ENCODE data around the gene CHD6.

CHD6 gene

DNA sequence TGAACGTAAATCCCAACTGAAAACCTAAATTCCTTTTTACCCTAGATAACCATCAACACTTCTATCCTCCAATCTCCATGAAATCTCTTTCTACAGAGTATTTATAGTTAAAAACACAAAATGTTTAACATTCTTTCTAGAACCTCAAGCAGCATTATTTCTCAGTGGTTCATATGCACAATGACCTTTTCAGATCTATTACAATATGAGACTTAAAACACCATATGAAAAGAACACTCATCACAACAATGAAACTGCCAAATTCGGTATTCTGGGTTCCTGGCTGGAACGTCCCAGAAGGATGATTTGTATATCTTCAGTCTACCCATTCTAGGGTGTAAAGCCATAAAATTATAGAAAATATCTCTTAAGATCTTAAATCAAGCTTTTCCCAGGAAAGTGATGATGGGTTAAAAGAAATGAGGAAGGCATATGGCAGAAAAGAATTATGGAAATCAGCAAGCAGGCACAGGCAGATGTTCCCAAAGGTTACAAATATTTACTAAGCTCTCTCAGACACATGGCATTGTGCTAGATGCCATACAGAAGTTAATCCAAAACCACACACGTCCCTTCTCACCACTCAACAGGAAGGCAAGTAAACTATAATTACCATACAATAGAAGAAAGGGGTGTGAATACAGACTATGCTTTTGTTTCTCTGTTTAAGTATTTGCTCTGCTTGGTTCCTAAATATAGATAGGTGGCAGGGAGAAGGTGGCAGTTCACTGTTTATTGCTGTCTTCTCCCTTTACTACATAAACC, 118.0 kb downstream of the CHD6 start:
- peak; percentile 71 for DNase-seq

DNA sequence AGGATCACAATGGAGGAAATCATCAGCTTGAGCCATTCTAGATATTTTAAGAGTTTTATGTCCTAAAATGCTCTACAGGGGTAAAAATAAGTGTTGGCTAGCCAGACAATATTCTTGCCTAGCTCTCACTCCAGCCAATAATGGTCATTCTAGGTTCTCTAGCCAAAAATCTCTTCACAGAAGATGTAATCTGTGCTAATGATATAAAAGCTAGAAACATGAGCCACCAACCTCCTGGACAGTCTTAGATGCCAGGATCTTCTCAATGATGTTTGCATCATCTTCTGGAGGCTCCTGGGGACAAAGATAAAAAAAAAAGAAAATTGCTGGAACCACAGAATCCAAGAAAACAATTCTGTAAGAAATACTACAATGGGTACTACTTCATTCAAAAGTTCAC, 119.1 kb downstream of the CHD6 start:
- DNase-seq = no peak

DNA sequence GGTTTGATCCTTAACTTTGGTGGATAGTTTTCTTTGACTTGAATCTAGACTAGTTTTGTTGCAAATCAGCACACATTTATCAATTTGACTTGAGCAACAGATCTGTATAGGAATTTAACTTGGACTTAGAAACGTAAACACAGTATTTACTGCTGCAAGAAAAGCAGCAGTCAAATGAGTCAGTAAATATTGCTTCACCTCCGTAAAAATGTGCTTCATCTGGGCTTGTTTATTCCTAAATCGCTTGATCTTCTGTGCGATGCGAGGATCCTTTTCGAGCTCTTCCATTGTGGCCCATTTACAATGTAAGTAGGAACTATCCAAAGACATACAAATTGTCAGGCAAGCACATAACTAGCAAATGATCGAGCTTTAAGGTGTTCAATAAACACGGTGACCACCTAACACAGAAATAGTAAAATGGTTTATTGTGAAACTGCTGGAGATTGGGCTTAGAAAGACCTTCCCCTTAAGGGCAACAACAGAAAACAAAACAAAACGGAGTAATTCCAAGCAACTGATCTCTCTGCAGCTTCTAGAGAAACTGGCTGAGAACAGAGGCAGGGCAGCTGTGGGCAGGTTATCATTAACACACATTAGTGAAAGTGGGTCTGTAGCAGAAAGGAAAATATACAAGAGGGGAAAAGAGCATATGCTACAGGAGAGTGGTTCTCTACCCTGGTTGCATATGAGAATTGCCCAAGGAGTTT, 120.8 kb downstream of the CHD6 start:
- DNase-seq = no peak

DNA sequence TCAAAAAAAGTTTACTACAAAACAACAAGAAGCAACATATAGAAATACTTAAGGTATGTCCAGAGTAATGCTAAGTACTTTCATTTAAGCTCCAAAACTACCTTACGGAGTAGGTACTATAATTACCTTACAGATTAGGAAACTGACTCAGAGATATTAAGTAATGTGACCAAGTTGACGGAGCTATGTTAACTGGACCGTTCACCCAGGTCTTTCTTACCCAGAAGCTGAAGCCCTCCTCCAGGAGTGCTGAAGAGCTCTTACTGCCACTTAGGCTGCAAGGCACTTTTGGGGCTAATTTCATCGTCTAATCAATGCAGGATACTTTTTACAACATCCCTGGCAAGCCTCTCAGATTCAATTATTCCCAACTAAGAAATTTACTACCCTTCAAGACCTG, 123.7 kb downstream of the CHD6 start:
- no peak for DNase-seq

DNA sequence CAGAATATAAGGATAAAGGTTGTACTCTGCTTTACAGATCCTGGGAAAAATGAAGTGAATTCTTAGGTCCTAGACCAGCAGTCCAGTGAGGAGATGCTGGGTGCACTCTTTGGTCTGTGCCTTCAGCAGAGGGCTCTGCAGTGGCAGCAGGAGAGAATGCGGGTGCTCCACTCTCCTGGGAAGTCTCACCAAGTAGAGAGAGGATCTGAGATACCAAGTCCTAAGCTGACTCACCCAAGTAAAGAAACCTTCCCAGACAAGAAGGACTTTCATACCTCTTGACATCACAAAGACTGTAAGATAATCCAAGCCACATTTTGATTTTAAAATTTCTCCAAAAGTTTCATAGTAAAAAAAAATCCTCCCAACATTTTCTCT, 134.6 kb downstream of the CHD6 start:
- no peak for DNase-seq

DNA sequence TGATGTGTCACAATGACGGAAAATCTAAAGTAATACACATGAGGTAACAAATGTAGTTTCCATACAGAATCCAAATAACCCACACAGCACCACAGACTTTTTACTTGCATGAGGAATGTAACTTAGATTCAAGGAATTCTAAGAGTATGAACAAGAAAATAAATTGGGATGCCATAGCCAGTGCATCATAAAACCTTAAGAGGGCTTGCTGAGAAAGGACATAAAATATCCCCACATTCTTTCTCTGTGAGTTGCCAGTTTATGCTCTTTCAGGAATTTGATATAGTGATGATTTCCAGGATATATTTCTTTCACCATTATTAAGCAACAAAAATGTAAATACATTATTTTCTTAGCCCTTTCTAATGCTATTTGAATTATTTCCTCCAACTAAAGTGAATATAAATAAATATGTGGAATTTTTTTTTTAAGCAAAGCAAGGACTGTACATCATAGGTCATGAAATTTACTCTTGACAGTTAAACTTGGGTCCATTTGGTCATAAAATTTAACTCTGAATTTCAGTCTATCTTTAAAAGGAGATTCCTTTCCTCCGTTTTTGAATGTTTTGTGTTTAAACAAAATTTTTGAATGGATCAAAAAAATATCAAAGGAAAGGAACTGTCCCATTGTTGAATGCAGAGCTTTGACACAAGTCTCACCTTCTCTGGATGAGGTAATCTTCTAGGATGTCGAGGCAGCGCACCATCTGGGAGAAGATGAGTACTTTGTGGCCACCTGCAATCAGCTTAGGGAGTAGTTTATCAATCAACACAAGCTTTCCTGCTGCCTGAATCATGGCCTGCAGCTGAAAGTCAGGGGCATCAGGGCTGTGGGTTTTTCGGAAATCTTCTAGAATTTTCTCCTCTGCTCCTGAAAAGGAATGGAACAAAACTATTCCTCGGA, 135.3 kb downstream of the CHD6 start:
- DNase-seq = no peak

DNA sequence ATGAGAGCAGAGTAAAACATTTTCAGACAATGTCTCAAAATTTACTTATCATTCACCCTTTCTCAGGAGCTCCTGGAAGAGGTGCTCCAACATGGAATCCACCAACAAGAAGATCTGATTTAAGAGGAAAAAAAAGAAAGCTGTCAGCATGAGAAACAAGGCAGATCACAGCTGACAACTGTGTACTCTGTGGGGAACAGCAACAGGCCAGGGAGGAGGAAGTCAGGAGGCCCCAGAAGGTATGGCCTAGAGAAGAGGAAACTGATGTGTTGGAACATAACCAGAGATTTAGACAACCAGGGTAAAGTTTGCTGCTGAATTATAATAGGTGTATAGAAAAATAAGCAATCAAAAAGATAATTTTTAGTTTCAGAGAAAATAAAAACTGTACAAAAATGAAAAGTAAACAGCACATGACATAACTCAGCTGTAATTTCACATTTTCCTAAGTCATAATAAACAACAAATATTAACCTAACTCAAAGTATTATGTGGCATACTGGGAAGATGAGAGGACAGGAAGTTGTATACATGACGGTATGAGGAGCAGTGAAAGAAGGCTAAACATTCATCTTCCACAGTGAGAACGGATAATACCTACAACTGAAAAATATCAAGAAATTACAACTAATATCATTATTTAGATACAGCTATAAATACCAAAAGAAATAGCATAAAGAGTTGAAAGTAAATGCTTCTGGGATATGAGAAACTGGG, 138.0 kb downstream of the CHD6 start:
- DNase-seq = no peak

DNA sequence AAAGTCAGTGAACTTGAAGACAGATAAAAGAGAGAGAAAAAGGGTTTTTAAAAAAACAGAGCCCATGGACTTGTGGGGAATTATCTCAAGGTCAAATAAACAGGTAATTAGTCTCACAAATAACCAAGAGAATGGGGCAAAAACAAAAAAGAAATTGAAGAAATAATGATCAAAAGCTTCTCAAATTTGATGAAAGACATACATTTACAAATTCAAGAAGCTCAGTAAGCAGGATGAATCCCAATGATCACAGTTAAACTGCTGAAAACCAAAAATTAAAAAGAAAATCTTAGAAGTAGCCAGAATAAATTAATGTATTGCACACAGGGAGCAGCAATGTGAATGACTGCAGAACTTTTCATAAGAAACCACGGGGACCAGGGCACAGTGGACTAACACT, 139.1 kb downstream of the CHD6 start:
- no peak for DNase-seq

DNA sequence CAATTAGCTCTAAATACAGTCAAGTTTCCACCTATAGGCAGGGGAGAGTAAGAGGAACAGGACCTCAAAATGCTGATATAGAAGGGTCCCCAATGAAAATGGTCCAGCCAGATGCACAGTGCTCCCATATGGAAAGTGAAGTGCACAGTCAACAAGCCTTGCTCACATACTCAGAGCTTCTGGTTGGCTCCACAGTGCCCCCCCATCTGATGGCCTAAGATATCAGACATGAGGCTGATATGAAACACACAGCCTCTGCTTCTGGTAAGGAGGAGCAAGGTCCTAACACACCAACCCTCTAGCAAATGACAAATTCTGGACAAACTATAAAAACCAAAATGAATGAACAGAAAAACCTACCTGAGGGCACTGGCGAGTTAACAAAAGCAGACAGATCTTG, 140.2 kb downstream of the CHD6 start:
- no peak for DNase-seq

DNA sequence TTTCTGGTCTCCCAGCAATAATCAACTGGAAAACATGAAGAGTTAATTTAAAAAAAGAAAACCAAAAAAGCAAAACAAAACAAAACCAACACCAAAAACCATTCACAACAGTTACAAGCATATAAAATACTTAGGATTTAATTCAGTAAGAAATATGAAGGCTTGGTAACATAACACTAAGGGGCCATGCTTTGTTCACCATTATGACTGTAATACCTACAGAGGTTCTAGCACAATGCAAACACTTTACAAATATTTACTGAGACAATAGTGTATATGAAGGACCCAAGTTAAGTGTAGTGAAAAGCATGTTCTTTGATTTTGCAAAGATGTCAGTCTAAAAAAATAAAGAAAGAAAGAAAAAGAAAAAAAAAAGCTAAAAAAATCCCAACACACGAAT, 141.7 kb downstream of the CHD6 start:
- peak; percentile 96 for DNase-seq

DNA sequence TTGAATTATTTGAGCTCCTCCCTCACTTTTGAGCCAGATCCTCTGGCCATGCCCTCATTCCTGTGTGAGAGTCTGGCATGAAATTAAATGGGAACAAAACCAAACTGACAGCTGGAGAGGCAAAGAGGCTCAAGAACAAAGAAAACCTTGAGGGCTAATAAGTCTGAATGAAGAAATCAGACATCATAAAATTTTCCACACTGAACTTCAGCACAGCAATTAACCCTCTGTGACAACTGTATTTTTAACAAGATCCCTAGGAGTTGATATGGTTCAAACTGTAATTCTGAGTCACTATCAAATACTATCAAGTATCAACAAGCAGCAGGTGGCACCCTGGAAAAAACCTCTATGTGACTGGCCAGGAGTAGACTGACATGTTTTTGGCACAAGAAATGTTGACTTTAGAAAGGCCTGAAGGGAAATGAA, 142.2 kb downstream of the CHD6 start:
- DNase-seq = peak; percentile 96

DNA sequence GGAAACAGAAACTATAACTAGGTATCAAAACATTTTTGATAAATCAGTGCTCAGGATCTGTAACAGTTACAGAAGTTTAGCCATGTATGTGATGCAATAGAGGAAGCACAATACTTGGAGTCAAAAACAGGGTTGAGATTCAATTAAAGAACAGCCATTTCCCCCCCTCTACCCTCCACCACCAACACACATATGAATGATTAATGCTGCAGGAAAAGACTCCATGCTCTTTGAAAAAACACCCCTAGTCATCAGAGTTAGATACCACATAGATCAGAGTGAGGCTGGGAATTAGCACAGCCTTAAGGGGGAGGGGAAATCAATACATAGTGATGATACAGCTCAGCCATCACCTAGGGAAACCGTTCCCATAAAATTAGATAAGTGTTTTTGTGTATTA, 142.7 kb downstream of the CHD6 start:
- DNase-seq = no peak

DNA sequence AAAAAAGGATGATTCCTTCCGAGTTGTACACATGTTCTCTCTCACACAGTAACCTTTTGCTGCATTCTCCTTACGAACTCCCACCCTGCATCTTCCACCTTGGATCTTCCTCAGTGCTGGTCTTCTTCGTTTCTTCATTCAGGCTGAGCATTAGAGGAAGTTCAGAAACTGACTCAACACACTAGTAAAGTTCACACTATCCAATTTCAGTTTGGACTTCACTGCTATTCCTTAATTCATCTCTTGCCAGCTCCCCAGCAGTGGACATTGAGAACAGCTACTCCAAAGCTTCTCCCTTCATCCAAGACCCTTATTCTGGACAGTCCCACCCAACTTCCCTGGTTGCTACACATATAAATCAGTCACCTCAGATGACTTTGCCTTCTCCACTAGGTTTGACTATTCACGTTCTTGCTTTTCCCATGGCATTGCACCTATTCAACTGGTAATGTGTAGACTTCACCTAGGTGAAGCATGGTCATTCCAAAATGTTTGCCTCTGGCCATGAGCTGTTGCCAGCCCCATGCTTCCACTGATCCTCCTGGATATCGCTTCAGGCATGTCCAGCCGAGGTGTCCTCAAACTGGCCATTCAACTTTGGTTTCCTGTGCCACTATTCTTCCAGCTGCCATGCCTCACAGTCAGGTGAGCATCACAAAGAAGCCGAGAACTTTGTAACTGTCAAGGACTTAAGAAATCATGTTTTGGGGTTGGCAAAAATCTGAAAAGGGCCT, 147.6 kb downstream of the CHD6 start:
- DNase-seq = no peak

DNA sequence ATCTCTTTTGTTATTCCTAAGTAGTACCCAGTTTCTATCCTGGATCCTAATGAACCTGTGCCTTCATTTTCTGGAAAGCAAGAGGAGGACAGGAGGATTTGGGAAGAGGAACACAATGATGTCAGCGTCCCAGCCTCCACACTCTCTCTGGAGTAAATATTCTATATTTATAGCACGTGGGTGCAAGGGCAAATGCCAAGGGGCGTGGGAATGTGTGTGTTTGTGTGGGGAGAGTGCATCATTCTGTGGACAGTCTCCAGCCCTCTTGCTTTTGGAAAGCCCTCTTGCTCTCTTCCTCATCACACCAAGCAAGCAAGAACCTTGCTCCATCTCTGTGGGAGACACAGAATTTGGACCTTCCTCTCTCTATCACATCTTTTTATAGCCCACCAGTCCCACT, 148.3 kb downstream of the CHD6 start:
- no peak for DNase-seq

DNA sequence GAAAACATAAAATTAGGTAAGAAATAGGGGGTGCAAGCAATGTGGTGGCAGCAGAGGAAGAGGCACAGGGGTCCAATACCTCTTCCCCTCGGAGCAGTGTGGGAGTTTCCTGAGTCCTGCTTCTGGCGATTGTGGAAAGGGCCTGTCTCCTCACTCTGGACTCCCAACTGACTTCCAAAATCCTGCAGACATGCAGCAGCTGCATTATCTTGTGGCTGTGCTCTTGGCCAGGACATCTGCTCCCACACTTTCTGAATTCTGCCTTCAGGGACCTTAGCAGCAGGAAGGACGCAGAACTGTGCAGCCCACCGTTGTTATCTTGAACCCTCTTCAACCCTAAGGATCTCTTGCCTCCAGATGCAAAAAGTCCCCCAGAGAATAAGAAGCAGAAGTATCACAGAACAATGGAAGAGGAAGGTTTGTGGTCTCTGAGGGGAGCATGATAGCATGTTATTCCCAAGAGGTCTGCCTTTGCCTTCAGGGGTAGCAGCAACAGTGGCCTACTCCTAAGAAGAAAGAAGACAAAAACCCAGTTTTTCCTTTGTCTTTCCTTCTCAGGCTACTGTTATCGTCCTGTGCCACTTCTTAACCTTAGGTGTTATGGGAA, 149.1 kb downstream of the CHD6 start:
- DNase-seq = no peak

DNA sequence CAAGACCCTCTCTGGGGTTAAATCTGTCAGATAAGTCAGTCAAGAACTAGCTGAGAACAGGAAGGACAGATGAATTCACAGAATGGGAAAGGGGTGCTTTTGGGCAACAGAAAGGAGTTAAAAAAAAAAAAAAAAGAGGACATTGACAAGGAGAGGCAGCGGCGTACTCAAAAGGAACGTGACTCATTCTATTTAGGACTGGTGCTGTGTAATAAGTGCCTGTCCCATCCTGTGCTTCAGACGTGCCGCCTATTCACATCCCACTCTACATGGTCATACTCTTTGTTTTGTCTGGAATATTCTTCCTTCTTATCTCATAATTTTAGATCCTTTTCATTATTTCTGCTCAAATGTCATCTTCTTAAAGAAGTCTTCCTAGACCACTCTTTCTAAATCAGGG, 150.5 kb downstream of the CHD6 start:
- DNase-seq = no peak

DNA sequence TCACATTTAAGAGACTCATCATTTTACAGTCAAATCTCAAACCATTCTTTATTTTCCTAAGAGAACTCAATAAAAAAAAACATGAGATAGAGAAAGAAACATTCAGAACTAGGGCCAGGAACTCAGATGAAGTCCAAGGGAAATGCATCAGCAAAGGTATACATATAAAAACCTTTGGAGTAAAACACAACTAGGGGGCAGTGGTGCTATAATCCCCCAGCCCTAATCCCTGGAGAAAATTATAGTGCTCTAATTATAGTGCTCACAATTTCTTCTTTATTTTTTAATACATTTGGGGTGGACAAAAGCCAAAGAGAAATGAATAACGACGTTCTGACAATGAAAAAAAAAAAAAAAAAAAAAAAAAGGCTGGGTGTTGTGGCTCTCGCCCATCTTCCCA, 151.0 kb downstream of the CHD6 start:
- DNase-seq = no peak

DNA sequence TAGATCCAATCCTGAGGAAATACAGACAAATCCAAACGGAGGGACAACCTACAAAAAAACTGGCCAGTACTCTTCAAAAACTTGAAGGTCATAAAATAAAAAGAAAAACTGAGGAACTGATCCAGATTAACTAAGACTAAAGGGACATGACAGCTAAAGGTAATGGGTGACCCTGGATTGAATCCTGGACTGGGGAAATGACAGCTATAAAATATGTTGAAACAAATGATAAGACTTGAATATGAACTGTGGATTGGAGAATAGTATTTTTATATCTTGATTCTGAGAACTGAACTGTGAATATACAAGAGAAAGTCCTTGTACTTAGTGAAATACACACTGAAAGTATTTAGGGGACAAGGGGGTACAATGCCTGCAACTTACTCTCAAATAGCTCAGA, 154.6 kb downstream of the CHD6 start:
- DNase-seq = no peak

DNA sequence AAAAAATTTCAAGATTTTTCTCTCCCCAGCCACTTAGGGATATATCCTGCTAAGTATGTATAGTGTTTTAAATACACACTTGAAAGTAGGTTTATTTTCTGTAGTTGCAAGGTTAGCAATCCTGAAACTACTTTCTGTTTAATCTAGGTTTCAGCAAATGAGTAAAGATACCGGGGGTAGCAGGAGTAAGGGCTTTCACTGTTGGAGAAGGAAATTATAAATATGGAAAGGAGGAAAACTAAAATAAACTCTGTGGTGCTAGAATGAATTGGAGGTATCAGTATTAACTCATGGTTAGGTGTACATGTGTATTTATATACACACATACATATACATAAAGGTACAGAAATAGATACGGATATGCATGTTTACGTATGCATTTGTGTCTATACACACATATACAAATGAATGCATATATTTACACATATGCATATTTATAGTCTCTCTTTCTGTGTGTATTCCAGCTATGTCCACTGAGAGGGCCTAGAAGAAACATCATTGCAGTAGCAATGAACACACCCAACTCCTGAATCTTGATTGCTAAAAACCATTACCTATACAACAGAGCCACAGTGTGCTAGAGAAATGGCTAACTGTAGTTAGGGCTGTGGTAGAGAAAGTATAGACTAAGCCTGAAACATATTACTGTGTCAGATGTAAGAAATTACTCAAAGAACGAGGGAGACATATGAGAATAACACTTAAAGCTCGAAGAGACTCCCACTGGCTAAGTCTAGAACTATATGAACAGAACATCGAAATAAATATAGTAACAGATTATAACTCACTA, 155.6 kb downstream of the CHD6 start:
- no peak for DNase-seq

DNA sequence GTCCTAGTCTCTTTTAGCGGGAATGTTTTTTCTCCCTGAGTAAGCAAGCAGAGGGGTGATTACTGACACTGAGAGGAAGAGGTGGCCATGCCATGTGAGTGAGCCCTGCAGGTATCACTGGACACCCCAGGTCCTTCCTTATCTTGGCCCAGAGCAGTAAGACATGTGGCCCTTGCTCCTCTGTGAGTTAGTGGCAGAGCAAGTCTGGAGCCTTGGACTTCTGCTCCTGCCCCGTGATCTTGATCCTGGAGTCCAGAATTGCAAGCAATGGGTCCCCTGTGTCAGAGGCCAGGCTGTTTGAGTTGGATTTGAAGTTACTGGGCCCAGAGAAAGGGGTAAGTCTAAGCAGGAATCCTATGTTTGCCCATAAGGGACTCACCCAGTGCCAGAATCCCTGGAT, 159.4 kb downstream of the CHD6 start:
- DNase-seq = no peak
